Calu3 (cell line): ENCODE measurements around the gene GAGE12J. TPM values are rescaled to one million over a fixed set of nuclear protein-coding genes. Genes with fewer than 3 reads are reported as not detected.

Experiments used
- BruUV-seq: library from RNA; stranded (reverse); fragments of 400-500 nt; replicated peaks from 2 replicates; lab custom pipeline; 2021; lab: Mats Ljungman, UMichigan
- CTCF ChIA-PET: fragments of 300-600 bp; sonication (Branson Sonifier 250); formaldehyde crosslinking; loops from one replicate; lab custom pipeline; 2022; ENCODE audit warnings: antibody characterized with exemption; lab: Charles Lee
- DNase-seq: peaks from one replicate; pipeline ENCODE4 v3.0.0; 2022
- H3K27ac Mint-ChIP-seq: one replicate; pipeline ENCODE4 v1.8.0; 2022; ENCODE audit warnings: mixed read lengths; ENCODE audit not compliant: unreplicated experiment
- H3K27me3 Mint-ChIP-seq: one replicate; pipeline ENCODE4 v1.8.0; 2022; ENCODE audit warnings: mixed read lengths; ENCODE audit not compliant: unreplicated experiment
- H3K36me3 Mint-ChIP-seq: one replicate; pipeline ENCODE4 v1.8.0; 2022; ENCODE audit warnings: mild to moderate bottlenecking, moderate library complexity, mixed read lengths; ENCODE audit not compliant: insufficient read depth, unreplicated experiment
- H3K4me1 Mint-ChIP-seq: one replicate; pipeline ENCODE4 v1.8.0; 2022; ENCODE audit warnings: mild to moderate bottlenecking, low read depth, mixed read lengths; ENCODE audit not compliant: unreplicated experiment
- H3K4me3 Mint-ChIP-seq: one replicate; pipeline ENCODE4 v1.8.0; 2022; ENCODE audit warnings: mild to moderate bottlenecking, low read depth, moderate library complexity, mixed read lengths; ENCODE audit not compliant: unreplicated experiment
- H3K9me3 Mint-ChIP-seq: one replicate; pipeline ENCODE4 v1.8.0; 2022; ENCODE audit warnings: low read depth, mixed read lengths; ENCODE audit not compliant: unreplicated experiment
- CTCF ChIP-seq: fragments of 200-600 bp; IDR thresholded peaks from one replicate; pipeline ENCODE4 v1.8.0; 2022; ENCODE audit warnings: antibody characterized with exemption; ENCODE audit not compliant: unreplicated experiment
- intact Hi-C: fragments of 100-400 bp; cut with micrococcal nuclease; formaldehyde crosslinking; loops from one replicate; pipeline ENCODE4 v1.10.0; 2022; ENCODE audit not compliant: unreplicated experiment
- total RNA-seq: library from RNA; stranded (reverse); gene quantifications from 2 replicates; pipeline ENCODE4 v1.2.3, GENCODE V29; 2022

GAGE12J gene
- total RNA-seq, 1 experiment from 2014 or later: not detected

- no peak overlapping the region for H3K27ac Mint-ChIP-seq
- BruUV-seq: no TSS peak
These were observed 37.6 kb upstream of the GAGE12J start for GRCh38 chrX:49284212-49284611.

GRCh38 chrX:49286136-49286535, 35.7 kb upstream of the GAGE12J start:
- no peak for TF ChIP-seq CTCF
- no peak for DNase-seq
- H3K36me3 Mint-ChIP-seq: peaks cover 15% of the 10 kb centered on the region
- intact Hi-C loops: no loop called here
- H3K9me3 Mint-ChIP-seq: no peaks in the 10 kb centered on the region
- BruUV-seq: no TSS peak
- CTCF ChIA-PET: no interaction called here
- no peak overlapping the region for H3K27ac Mint-ChIP-seq
- peaks cover under 1% of the 10 kb centered on the region for H3K27me3 Mint-ChIP-seq
- H3K4me1 Mint-ChIP-seq: no peaks in the 10 kb centered on the region
- no peak overlapping the region for H3K4me3 Mint-ChIP-seq

More at GRCh38 chrX:49284212-49284611, 37.6 kb upstream of the GAGE12J start:
- TF ChIP-seq CTCF: no peak
- intact Hi-C loops: no loop called here
- Mint-ChIP-seq H3K4me1 (no peaks in the 10 kb centered on the region), H3K4me3 (no peak overlapping the region), H3K36me3 (peaks cover 15% of the 10 kb centered on the region), H3K9me3 (no peaks in the 10 kb centered on the region), H3K27me3 (no peaks in the 10 kb centered on the region)
- no peak for DNase-seq
- CTCF ChIA-PET: no interaction called here

GRCh38 chrX:49286581-49286980, 35.3 kb upstream of the GAGE12J start:
- no peaks in the 10 kb centered on the region for H3K4me1 Mint-ChIP-seq
- intact Hi-C loops: no loop called here

GRCh38 chrX:49287665-49288064, 34.2 kb upstream of the GAGE12J start:
- intact Hi-C loops: no loop called here
- Mint-ChIP-seq H3K27me3 (peaks cover 8% of the 10 kb centered on the region), H3K27ac (no peak overlapping the region), H3K36me3 (peaks cover 9% of the 10 kb centered on the region), H3K4me3 (no peak overlapping the region), H3K4me1 (peaks cover 6% of the 10 kb centered on the region), H3K9me3 (no peaks in the 10 kb centered on the region)
- DNase-seq: no peak
- no TSS peak for BruUV-seq
- no peak for TF ChIP-seq CTCF
- CTCF ChIA-PET: no interaction called here

More at GRCh38 chrX:49286581-49286980, 35.3 kb upstream of the GAGE12J start:
- no TSS peak for BruUV-seq
- no peaks in the 10 kb centered on the region for H3K9me3 Mint-ChIP-seq
- DNase-seq: no peak
- CTCF ChIA-PET: no interaction called here
- H3K36me3 Mint-ChIP-seq: peaks cover 15% of the 10 kb centered on the region
- H3K27ac Mint-ChIP-seq: no peak overlapping the region
- no peak overlapping the region for H3K4me3 Mint-ChIP-seq
- H3K27me3 Mint-ChIP-seq: peaks cover 5% of the 10 kb centered on the region
- TF ChIP-seq CTCF: no peak
